Stimulated activated CD4-positive, alpha-beta T cell treated with anti-CD3 and anti-CD28 coated beads, Interleukin-2, amount 100 ng/mL, for 4 hours (primary cell): ENCODE results near the gene FAM174C.

Experiments
- DNase-seq: peaks from one replicate; pipeline ENCODE4 v3.0.0-alpha.2; 2020; ENCODE audit warnings: low read depth

Gene FAM174C

GRCh38 chr19:1273263-1274041, 1.9 kb upstream of the FAM174C start:
- DNase-seq = no peak

- no peak for DNase-seq
Observed at GRCh38 chr19:1274081-1274851, 1.1 kb upstream of the FAM174C start.

GRCh38 chr19:1274852-1275259, 474 bp upstream of the FAM174C start:
- DNase-seq = no peak

- no peak for DNase-seq
Observed at GRCh38 chr19:1275976-1276627, 772 bp downstream of the FAM174C start.

GRCh38 chr19:1276628-1277022, 1.3 kb downstream of the FAM174C start:
- no peak for DNase-seq

GRCh38 chr19:1277061-1277460, 1.7 kb downstream of the FAM174C start:
- no peak for DNase-seq

- DNase-seq = no peak
Observed at GRCh38 chr19:1278074-1278473, 2.7 kb downstream of the FAM174C start.

GRCh38 chr19:1278713-1279660, 3.7 kb downstream of the FAM174C start:
- DNase-seq = no peak

GRCh38 chr19:1279782-1280341, 4.5 kb downstream of the FAM174C start:
- peak; percentile 65 for DNase-seq

GRCh38 chr19:1280636-1281568, 5.6 kb downstream of the FAM174C start:
- no peak for DNase-seq

- DNase-seq = no peak
Observed at GRCh38 chr19:1281569-1282287, 6.4 kb downstream of the FAM174C start.

- DNase-seq = no peak
Observed at GRCh38 chr19:1282588-1283206, 7.4 kb downstream of the FAM174C start.

- DNase-seq = no peak
Observed at GRCh38 chr19:1283207-1283916, 8.0 kb downstream of the FAM174C start.

- DNase-seq = no peak
Observed at GRCh38 chr19:1283917-1284292, 8.6 kb downstream of the FAM174C start.

GRCh38 chr19:1284293-1284978, 9.1 kb downstream of the FAM174C start:
- no peak for DNase-seq

GRCh38 chr19:1284979-1285736, 9.8 kb downstream of the FAM174C start:
- DNase-seq = no peak

GRCh38 chr19:1285737-1286360, 10.5 kb downstream of the FAM174C start, which contains the start of gene EFNA2:
EFNA2 (plus strand) TSS chr19:1285873; CDS start chr19:1286169, 296 bp downstream.
- no peak for DNase-seq
